ENCODE results near the gene CTNNA2.
A peak's percentile ranks its signal among the peaks of the same experiment; 100 is the strongest.
"Not testable (repeated sequence)": the region's sequence is repeated elsewhere in the genome, so short reads cannot be mapped to it uniquely, and the experiment has no call there.

The CTNNA2 gene

DNA sequence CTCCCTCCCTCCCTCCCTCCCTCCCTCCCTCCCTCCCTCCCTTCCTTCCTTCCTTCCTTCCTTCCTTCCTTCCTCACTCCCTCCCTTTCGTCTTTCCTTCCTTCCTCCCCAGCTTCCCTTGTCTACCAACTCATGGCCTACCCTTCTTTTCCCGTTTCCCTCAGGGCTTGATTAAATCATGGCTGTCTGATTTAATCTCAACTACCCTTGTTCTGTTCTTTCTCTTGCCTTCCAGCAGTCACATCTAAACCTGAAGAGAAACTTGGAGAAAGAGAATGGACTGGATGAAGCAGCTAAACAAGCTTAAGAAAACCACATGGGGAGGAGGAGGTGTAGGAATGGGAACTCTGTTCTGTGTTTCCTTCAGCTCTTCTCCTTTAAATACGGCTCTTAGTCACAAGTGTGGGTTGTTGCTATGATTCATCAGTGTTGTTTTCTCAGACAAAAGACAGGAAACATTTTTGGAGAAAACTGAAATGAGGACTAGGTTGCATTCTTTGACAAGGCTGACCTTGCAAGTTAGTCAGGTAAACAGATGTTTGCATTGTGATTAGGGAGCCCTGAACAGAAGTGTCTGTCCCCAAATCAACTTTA is 613.8 kb downstream of the CTNNA2 start:
- Histone ChIP-seq H3K4me1 (ENCODE audit: control insufficient read depth, insufficient read depth, low read length) (no peaks in the 10 kb centered on the region), H3K9ac (ENCODE audit: low read length) (no peak overlapping the region), H3K9me3 (ENCODE audit: control insufficient read depth, low read length) (no peaks in the 10 kb centered on the region), H3K4me3 (ENCODE audit: low read length) (no peak overlapping the region), H3K27me3 (replicated peaks; ENCODE audit: control insufficient read depth, insufficient read depth, low read length) (peaks cover 8% of the 10 kb centered on the region), H3K36me3 (ENCODE audit: control insufficient read depth, insufficient read depth, low read length, severe bottlenecking) (no peaks in the 10 kb centered on the region)
- DNase-seq (ENCODE audit: low read depth), result peak; percentile 52

DNA sequence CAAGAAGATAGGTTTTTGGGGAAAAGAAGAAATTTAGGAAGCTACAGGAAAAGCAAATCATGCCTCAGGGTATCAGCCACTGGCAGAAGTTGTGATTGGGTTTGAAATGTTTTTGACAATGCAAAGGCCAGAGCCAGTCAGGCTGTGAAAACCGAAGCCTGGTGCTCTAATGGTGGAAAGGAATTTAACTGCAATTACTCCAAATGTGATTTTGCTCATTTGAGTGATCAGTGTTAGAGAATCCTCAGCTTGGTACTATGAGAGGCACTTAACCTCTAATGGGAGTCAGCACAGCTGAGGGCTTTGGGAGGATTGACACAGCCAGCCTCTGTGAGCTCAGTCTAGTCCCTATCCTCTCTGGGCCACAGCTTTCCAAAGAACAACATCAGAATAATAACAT is 615.2 kb downstream of the CTNNA2 start:
- H3K9me3 ChIP-seq (ENCODE audit: control insufficient read depth, low read length), result no peaks in the 10 kb centered on the region
- no peaks in the 10 kb centered on the region for H3K27me3 ChIP-seq (replicated peaks; ENCODE audit: control insufficient read depth, insufficient read depth, low read length)
- no peaks in the 10 kb centered on the region for H3K4me1 ChIP-seq (ENCODE audit: control insufficient read depth, insufficient read depth, low read length)
- no peak for DNase-seq (ENCODE audit: low read depth)
- H3K36me3 ChIP-seq (ENCODE audit: control insufficient read depth, insufficient read depth, low read length, severe bottlenecking), result no peaks in the 10 kb centered on the region
- no peak overlapping the region for H3K9ac ChIP-seq (ENCODE audit: low read length)
- no peak overlapping the region for H3K4me3 ChIP-seq (ENCODE audit: low read length)

DNA sequence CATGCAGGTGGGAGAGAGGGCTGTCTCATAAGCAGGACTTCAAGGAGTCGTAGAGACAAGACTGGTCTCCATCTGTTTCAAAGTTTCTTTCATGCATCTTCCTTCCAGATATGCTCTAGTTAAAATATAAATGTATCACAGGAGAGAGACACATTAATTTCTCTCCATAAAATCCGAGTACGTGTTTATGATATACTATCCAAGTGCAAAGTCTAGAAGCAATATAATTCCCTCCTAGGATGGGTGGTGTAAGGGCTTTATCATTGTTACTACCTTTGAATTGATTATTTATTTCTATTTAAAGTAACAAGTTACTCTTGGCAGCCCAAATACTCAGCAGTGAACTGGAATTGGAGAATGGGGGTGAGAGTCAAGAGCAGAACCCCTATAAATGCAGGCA is 619.4 kb downstream of the CTNNA2 start:
- Histone ChIP-seq H3K27me3 (replicated peaks; ENCODE audit: control insufficient read depth, insufficient read depth, low read length) (peaks cover 7% of the 10 kb centered on the region), H3K4me3 (ENCODE audit: low read length) (no peak overlapping the region), H3K9me3 (ENCODE audit: control insufficient read depth, low read length) (peaks cover 14% of the 10 kb centered on the region), H3K36me3 (ENCODE audit: control insufficient read depth, insufficient read depth, low read length, severe bottlenecking) (no peaks in the 10 kb centered on the region), H3K4me1 (ENCODE audit: control insufficient read depth, insufficient read depth, low read length) (no peaks in the 10 kb centered on the region), H3K9ac (ENCODE audit: low read length) (no peak overlapping the region)
- DNase-seq (ENCODE audit: low read depth), result no peak

DNA sequence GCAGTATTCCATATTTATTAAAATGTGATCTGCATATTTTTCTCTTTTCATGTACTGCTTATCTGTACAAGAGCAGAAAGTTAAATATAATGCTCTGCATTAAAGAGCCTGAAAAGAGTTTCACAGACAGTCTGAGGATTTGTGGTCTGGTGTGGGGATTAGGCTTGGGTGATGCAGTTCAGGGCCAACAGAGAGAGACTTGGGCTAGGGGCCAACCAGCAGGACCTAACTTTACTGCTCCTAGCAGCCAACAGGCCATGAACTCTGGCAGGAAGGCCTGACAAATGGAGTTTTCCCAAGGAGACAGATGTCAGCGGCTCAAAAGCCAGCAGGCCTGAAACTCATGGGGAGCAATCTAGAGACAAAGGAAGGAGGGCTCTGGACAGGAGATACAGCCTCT is 622.1 kb downstream of the CTNNA2 start:
- Histone ChIP-seq H3K9ac (ENCODE audit: low read length) (no peak overlapping the region), H3K27me3 (replicated peaks; ENCODE audit: control insufficient read depth, insufficient read depth, low read length) (peaks cover 17% of the 10 kb centered on the region), H3K4me3 (ENCODE audit: low read length) (no peak overlapping the region), H3K9me3 (ENCODE audit: control insufficient read depth, low read length) (peaks cover 14% of the 10 kb centered on the region), H3K4me1 (ENCODE audit: control insufficient read depth, insufficient read depth, low read length) (no peaks in the 10 kb centered on the region), H3K36me3 (ENCODE audit: control insufficient read depth, insufficient read depth, low read length, severe bottlenecking) (no peaks in the 10 kb centered on the region)
- no peak for DNase-seq (ENCODE audit: low read depth)

DNA sequence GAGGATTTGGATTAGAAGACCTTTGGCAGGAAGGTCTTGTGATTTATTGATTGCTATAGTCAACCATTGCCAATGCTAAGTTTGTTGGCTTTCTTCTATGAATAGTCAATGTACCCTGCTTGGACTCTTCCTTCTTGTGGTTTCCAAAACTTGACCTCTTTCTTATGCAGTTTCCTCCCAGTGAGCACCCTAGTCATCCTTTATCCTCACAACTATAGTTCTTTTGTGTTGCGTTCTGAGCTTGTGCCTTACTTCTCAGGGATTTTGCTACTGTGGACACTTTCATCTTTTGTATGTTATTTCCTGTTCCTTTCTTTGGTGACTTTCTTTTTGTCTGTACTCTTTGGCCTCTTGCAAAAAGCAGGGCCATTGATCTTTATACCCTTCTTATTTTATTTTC is 623.5 kb downstream of the CTNNA2 start:
- no peak for DNase-seq (ENCODE audit: low read depth)
- H3K4me3 ChIP-seq (ENCODE audit: low read length), result no peak overlapping the region
- H3K9me3 ChIP-seq (ENCODE audit: control insufficient read depth, low read length), result peaks cover 14% of the 10 kb centered on the region
- no peak overlapping the region for H3K9ac ChIP-seq (ENCODE audit: low read length)
- H3K4me1 ChIP-seq (ENCODE audit: control insufficient read depth, insufficient read depth, low read length), result no peaks in the 10 kb centered on the region
- peaks cover 17% of the 10 kb centered on the region for H3K27me3 ChIP-seq (replicated peaks; ENCODE audit: control insufficient read depth, insufficient read depth, low read length)
- H3K36me3 ChIP-seq (ENCODE audit: control insufficient read depth, insufficient read depth, low read length, severe bottlenecking), result no peaks in the 10 kb centered on the region

DNA sequence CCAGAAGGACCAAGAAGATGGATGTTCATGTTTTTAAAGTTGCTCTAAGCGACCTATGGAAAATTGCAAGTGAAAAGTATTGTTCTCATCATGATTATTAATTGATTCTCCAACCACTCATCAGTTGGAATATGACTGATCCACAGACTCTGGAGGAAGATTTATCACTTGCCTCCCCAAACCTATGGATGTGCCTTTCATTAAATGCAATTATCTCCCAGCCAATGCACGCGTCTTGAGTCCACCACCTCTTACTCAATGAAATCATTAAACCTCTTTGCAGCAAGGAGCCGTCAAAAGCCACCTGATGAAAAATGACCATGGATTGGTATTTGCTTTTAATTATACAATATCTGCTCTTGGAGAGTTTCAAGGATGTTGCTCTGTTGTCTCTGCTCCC is 626.1 kb downstream of the CTNNA2 start:
- H3K4me1 ChIP-seq (ENCODE audit: control insufficient read depth, insufficient read depth, low read length), result no peaks in the 10 kb centered on the region
- H3K9me3 ChIP-seq (ENCODE audit: control insufficient read depth, low read length), result peaks cover 14% of the 10 kb centered on the region
- no peak for DNase-seq (ENCODE audit: low read depth)
- H3K9ac ChIP-seq (ENCODE audit: low read length), result no peak overlapping the region
- H3K27me3 ChIP-seq (replicated peaks; ENCODE audit: control insufficient read depth, insufficient read depth, low read length), result peaks cover 14% of the 10 kb centered on the region
- no peak overlapping the region for H3K4me3 ChIP-seq (ENCODE audit: low read length)
- H3K36me3 ChIP-seq (ENCODE audit: control insufficient read depth, insufficient read depth, low read length, severe bottlenecking), result no peaks in the 10 kb centered on the region

DNA sequence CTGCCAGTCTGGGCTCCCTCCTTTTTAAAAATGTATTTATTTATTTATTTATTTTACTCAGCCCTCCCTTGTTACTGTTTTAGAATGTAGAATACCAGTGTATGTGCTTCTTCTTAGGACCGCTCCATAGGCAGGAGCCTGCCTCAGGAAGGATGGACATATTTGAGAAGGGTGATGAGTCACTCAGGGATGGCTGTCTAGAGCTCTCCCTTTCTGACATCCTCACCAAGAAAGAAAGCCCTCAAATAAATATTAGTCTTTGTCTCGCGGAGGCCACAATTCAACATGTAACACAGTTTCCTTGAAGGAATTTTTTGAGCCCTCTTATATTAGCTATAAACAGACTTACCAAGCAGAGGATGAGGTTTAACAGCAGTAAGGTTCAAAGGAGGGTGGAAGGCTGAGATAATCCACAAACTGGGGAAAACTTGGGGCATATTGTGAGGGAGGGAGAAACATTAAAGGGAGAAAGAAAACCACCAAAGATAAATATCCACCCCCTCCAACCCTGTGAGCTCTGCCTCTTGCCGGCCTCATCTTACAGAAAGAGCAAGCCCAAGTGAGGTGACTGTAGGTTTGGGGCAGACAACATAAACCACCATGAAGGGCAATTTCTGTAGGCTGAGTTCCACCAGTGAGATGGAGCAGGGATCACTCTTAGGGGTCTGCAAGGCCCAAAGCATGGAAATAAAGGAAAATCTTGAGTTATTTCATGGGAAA is 628.3 kb downstream of the CTNNA2 start:
- peaks cover 2% of the 10 kb centered on the region for H3K9me3 ChIP-seq (ENCODE audit: control insufficient read depth, low read length)
- DNase-seq (ENCODE audit: low read depth), result no peak
- peaks cover 14% of the 10 kb centered on the region for H3K27me3 ChIP-seq (replicated peaks; ENCODE audit: control insufficient read depth, insufficient read depth, low read length)
- no peak overlapping the region for H3K4me3 ChIP-seq (ENCODE audit: low read length)
- H3K4me1 ChIP-seq (ENCODE audit: control insufficient read depth, insufficient read depth, low read length), result no peaks in the 10 kb centered on the region
- H3K9ac ChIP-seq (ENCODE audit: low read length), result no peak overlapping the region
- H3K36me3 ChIP-seq (ENCODE audit: control insufficient read depth, insufficient read depth, low read length, severe bottlenecking), result no peaks in the 10 kb centered on the region

DNA sequence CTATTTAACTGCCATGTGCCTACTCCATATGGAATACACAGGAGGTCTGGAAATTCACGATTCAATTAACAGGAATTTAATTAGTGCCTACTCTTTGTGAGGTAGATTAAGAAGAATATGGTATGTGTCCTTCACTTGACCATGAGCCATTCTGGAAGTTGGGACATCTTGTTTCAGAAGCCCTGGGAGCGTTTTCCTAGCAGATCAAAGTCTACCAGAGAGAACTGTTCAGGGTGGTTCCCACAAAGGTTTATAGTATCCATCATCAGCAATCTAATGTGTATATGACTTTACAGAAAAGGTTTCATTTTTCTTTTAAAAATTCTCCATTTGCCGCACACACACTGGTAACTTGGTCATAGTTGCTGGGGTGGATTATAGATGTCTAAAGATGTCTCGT is 632.6 kb downstream of the CTNNA2 start:
- H3K4me1 ChIP-seq (ENCODE audit: control insufficient read depth, insufficient read depth, low read length), result no peaks in the 10 kb centered on the region
- H3K9ac ChIP-seq (ENCODE audit: low read length), result no peak overlapping the region
- no peaks in the 10 kb centered on the region for H3K36me3 ChIP-seq (ENCODE audit: control insufficient read depth, insufficient read depth, low read length, severe bottlenecking)
- DNase-seq (ENCODE audit: low read depth), result no peak
- H3K9me3 ChIP-seq (ENCODE audit: control insufficient read depth, low read length), result no peaks in the 10 kb centered on the region
- no peaks in the 10 kb centered on the region for H3K27me3 ChIP-seq (replicated peaks; ENCODE audit: control insufficient read depth, insufficient read depth, low read length)
- no peak overlapping the region for H3K4me3 ChIP-seq (ENCODE audit: low read length)

DNA sequence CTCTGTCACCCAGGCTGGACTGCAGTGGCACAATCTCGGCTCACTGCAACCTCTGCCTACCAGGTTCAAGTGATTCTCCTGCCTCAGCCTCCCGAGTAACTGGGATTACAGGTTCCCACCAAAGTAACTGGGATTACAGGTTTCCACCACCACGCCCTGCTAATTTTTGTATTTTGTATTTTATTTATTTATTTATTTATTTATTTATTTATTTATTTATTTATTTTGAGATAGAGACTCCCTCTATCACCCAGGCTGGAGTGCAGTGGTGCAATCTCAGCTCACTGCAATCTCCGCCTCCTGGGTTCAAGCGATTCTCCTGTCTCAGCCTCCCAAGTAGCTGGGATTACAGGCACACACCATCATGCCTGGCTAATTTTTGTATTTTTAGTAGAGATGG is 633.9 kb downstream of the CTNNA2 start:
- not testable (repeated sequence) for H3K27me3 ChIP-seq (replicated peaks; ENCODE audit: control insufficient read depth, insufficient read depth, low read length); H3K9me3 ChIP-seq (ENCODE audit: control insufficient read depth, low read length); H3K36me3 ChIP-seq (ENCODE audit: control insufficient read depth, insufficient read depth, low read length, severe bottlenecking); H3K9ac ChIP-seq (ENCODE audit: low read length); H3K4me1 ChIP-seq (ENCODE audit: control insufficient read depth, insufficient read depth, low read length); DNase-seq (ENCODE audit: low read depth); H3K4me3 ChIP-seq (ENCODE audit: low read length)

DNA sequence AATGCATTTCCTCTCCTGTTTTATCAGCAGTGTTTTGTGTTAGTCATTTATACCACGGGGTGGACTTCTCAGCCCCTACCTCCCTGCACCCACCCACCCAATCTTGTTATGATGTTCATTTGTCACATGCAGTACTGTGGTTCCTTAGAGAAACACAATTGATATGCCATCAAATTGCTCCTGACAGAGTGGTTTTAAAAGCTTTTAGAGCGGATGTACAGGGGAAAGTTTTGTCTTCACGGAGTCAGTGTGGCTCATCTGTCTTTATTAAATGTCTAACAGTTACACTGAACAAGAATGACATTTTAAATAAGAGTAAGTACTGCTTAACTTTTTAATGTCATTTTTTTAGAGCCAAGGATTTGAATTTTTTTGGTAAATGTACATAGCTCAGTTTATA is 634.8 kb downstream of the CTNNA2 start:
- Histone ChIP-seq H3K9ac (ENCODE audit: low read length) (no peak overlapping the region), H3K4me3 (ENCODE audit: low read length) (no peak overlapping the region), H3K27me3 (replicated peaks; ENCODE audit: control insufficient read depth, insufficient read depth, low read length) (no peaks in the 10 kb centered on the region), H3K36me3 (ENCODE audit: control insufficient read depth, insufficient read depth, low read length, severe bottlenecking) (no peaks in the 10 kb centered on the region), H3K4me1 (ENCODE audit: control insufficient read depth, insufficient read depth, low read length) (no peaks in the 10 kb centered on the region), H3K9me3 (ENCODE audit: control insufficient read depth, low read length) (no peaks in the 10 kb centered on the region)
- DNase-seq (ENCODE audit: low read depth), result no peak

DNA sequence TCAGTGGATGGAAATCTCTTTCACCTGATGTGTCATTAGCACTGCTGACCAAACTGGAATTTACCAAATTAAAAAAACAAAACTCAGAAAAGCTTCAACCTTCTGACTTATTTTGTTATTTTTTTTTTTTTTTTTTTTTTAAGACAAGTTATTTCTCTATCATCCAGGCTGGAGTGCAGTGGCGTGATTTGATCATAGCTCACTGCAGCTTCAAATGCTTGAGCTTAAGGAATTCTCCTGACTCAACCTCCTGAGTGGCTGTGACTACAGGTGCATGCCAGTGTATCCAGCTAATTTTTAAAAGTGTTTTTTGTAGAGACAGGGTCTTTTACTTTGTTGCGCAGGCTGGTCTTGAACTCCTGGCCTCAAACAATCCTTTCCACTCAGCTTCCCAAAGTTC is 636.1 kb downstream of the CTNNA2 start:
- DNase-seq (ENCODE audit: low read depth), result no peak
- Histone ChIP-seq H3K9me3 (ENCODE audit: control insufficient read depth, low read length) (no peaks in the 10 kb centered on the region), H3K27me3 (replicated peaks; ENCODE audit: control insufficient read depth, insufficient read depth, low read length) (no peaks in the 10 kb centered on the region)

DNA sequence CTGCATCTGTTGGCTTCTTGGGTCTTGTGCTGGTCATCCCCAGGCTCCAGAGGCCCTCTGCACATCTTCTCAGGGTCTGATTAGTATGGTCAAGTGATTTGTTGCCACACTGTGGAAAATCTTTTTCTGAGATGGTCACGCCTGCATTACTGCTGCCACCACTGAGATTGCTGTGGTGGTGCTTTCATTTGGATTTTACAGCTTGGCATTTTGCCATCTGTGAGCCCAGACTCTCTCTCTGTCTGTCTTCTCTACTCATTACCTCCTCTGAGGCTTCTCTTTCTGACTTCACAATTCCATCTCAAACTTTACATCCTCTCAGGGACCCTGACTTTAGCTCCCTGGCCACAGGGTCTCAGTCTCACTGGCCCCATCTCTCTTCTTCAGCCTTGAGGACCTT is 637.1 kb downstream of the CTNNA2 start:
- DNase-seq (ENCODE audit: low read depth), result peak; percentile 1
- H3K27me3 ChIP-seq (replicated peaks; ENCODE audit: control insufficient read depth, insufficient read depth, low read length), result no peaks in the 10 kb centered on the region
- no peaks in the 10 kb centered on the region for H3K9me3 ChIP-seq (ENCODE audit: control insufficient read depth, low read length)
- no peak overlapping the region for H3K4me3 ChIP-seq (ENCODE audit: low read length)
- H3K4me1 ChIP-seq (ENCODE audit: control insufficient read depth, insufficient read depth, low read length), result no peaks in the 10 kb centered on the region
- H3K36me3 ChIP-seq (ENCODE audit: control insufficient read depth, insufficient read depth, low read length, severe bottlenecking), result no peaks in the 10 kb centered on the region
- H3K9ac ChIP-seq (ENCODE audit: low read length), result no peak overlapping the region

More for the DNA sequence above, 636.1 kb downstream of the CTNNA2 start:
- Histone ChIP-seq H3K4me1 (ENCODE audit: control insufficient read depth, insufficient read depth, low read length) (no peaks in the 10 kb centered on the region), H3K36me3 (ENCODE audit: control insufficient read depth, insufficient read depth, low read length, severe bottlenecking) (no peaks in the 10 kb centered on the region), H3K9ac (ENCODE audit: low read length) (no peak overlapping the region), H3K4me3 (ENCODE audit: low read length) (no peak overlapping the region)

Measured in adipocyte (in vitro differentiated cells).